ENCODE measurements around the gene TUBA3D.
"Not testable (repeated sequence)": the region's sequence is repeated elsewhere in the genome, so short reads cannot be mapped to it uniquely, and the experiment has no call there.

The TUBA3D gene

GRCh38 chr2:131484906-131485460, 9.1 kb downstream of the TUBA3D start:
- not testable (repeated sequence) for DNase-seq

GRCh38 chr2:131486201-131486902, 10.4 kb downstream of the TUBA3D start:
- DNase-seq: not testable (repeated sequence)

GRCh38 chr2:131488306-131489205, 12.6 kb downstream of the TUBA3D start:
- no peak for DNase-seq

GRCh38 chr2:131490616-131491468, 14.9 kb downstream of the TUBA3D start:
- DNase-seq: peak; percentile 46

GRCh38 chr2:131491469-131491836, 15.5 kb downstream of the TUBA3D start:
- DNase-seq: not testable (repeated sequence)

- DNase-seq: not testable (repeated sequence)
These were observed 16.1 kb downstream of the TUBA3D start, which contains the start of gene MZT2A for GRCh38 chr2:131492015-131492417. Gene MZT2A, minus strand, starts transcription at chr2:131492397. Its CDS starts 21 bp downstream, at chr2:131492376.

GRCh38 chr2:131492418-131493198, 16.7 kb downstream of the TUBA3D start:
- peak; percentile 97 for DNase-seq

- no peak for DNase-seq
These were observed 17.5 kb downstream of the TUBA3D start for GRCh38 chr2:131493199-131493968.

- not testable (repeated sequence) for DNase-seq
These were observed 19.6 kb downstream of the TUBA3D start for GRCh38 chr2:131495506-131495905.

- DNase-seq: peak; percentile 83
These were observed 22.5 kb downstream of the TUBA3D start for GRCh38 chr2:131498321-131498973.

- not testable (repeated sequence) for DNase-seq
These were observed 27.7 kb downstream of the TUBA3D start for GRCh38 chr2:131503587-131503986.

GRCh38 chr2:131504082-131504750, 28.3 kb downstream of the TUBA3D start:
- not testable (repeated sequence) for DNase-seq

GRCh38 chr2:131509615-131510014, 33.7 kb downstream of the TUBA3D start:
- no peak for DNase-seq

- not testable (repeated sequence) for DNase-seq
These were observed 35.5 kb downstream of the TUBA3D start for GRCh38 chr2:131511291-131511968.

- not testable (repeated sequence) for DNase-seq
These were observed 36.3 kb downstream of the TUBA3D start for GRCh38 chr2:131511969-131512870.

- DNase-seq: not testable (repeated sequence)
These were observed 38.7 kb downstream of the TUBA3D start for GRCh38 chr2:131514408-131515166.

GRCh38 chr2:131515235-131515634, 39.3 kb downstream of the TUBA3D start:
- DNase-seq: not testable (repeated sequence)
